Central memory CD4-positive, alpha-beta T cell (primary cell): ENCODE measurements around the gene THNSL1.
A peak's percentile ranks its signal among the peaks of the same experiment; 100 is the strongest.
"Not testable (repeated sequence)": the region's sequence is repeated elsewhere in the genome, so short reads cannot be mapped to it uniquely, and the experiment has no call there.

Source experiments
- DNase-seq: peaks from one replicate; pipeline ENCODE4 v3.0.0; 2022
- total RNA-seq, 3 experiments: gene quantifications; one replicate each; lab custom pipeline; 2026; lab: John Stamatoyannopoulos, UW

The THNSL1 gene, protein sequence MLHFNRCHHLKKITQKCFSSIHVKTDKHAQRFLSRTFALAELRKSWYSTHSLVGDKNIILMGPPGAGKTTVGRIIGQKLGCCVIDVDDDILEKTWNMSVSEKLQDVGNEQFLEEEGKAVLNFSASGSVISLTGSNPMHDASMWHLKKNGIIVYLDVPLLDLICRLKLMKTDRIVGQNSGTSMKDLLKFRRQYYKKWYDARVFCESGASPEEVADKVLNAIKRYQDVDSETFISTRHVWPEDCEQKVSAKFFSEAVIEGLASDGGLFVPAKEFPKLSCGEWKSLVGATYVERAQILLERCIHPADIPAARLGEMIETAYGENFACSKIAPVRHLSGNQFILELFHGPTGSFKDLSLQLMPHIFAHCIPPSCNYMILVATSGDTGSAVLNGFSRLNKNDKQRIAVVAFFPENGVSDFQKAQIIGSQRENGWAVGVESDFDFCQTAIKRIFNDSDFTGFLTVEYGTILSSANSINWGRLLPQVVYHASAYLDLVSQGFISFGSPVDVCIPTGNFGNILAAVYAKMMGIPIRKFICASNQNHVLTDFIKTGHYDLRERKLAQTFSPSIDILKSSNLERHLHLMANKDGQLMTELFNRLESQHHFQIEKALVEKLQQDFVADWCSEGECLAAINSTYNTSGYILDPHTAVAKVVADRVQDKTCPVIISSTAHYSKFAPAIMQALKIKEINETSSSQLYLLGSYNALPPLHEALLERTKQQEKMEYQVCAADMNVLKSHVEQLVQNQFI
- 5.4 to 18.3 (median 9.4) reads per million in 3 experiments for total RNA-seq

DNA sequence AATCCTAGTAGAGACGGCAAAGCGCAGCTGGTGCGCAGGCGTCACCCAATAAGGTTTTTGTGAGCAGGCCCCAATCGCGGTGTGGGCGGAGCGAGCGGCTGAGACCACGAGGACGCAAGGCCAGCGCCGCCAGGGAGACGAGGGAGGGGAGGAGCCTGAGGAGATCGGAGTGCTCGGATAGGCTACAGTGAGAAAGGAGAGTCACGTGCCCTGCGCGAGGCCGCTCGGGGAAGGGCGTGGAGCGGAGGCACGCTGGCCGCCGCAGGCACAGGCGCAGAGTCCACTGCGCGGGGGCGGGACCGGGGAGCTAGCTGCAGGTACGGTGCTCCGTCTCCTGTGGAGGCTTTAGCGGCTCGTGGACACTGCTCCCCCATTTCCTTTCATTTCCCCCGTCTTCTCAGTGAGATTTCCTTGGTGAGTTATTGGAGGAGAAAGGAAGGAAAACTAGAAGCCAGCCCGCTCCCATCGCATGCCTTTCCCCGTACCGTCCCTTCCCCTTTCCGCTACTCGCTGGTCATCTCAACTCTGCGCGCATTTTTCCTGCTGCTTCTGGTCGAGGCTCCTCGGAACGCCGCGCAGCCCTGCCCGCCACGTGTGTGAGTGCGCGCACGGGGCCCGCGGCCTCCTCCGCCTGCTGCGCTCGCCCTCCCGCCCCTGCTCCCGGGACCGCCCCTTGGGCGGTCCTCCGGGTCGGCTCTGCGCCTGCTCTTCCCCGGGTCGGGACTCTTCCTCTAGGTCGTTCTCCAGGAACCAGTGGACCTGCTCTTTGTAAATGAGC, at the start of gene THNSL1:
Gene THNSL1 (plus strand): TSS at position 237 of the 778 bp plus-strand sequence. CDS start 6,612 bp downstream, outside the sequence.
- peak; percentile 97 for DNase-seq

- DNase-seq, result no peak
Observed at GRCh38 chr10:24966962-24967481, 49.4 kb upstream of the THNSL1 start.

GRCh38 chr10:24968349-24968748, 48.1 kb upstream of the THNSL1 start:
- no peak for DNase-seq

DNA sequence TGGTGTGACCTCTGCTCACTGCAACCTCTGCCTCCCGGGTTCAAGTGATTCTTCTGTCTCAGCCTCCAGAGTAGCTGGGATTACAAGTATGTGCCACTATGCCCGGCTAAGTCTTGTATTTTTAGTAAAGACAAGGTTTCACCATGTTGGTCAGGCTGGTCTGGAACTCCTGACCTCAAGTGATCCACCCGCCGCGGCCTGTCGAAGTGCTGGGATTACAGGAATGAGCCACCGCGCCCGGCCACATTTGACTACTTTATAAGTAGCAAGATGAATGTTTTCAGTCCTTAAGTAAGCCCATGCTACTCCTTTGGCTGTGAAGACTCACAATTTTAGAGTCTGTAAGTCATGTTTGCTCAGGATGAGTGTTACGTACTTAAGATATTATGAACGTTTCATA, 47.5 kb upstream of the THNSL1 start:
- DNase-seq, result not testable (repeated sequence)

DNA sequence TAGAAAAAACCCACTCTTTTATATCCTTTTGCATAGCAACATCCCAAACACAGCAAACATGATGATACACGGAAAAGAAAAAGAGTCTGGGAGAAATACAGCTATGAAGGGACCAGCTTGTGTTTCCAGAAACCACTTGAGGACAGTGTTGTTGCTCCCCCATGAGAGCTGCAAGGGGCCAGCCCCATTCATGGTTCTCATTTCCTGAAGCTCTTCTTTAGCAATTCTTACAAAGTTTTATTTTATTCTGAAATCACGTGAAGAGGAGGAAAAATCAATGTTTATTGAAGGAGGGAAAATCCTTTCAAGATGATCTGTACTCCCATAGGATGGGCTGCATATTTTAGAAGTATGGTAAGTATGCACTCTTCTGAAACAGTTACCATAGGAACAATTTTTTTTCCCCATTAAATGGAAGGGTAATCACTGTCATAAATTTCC, 46.6 kb upstream of the THNSL1 start:
- no peak for DNase-seq

DNA sequence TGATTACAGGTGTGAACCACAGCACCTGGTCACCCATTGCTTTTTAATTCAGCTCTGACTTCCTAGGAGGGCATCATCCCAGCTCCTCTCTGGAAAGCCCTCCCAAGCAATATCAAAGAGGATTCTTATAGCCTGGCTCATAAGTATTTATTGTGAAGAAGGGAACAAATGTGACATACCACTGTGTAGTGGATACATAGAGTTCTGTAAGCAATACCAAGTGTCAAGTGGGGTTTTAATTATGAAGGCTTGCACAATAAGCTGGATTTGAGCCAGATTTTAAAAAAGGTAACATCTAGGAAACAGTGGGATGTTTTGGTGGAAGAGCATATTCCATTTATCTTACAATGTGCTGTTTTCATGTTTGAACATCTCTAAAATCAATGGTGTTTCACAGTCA, 45.0 kb upstream of the THNSL1 start:
- DNase-seq, result no peak

DNA sequence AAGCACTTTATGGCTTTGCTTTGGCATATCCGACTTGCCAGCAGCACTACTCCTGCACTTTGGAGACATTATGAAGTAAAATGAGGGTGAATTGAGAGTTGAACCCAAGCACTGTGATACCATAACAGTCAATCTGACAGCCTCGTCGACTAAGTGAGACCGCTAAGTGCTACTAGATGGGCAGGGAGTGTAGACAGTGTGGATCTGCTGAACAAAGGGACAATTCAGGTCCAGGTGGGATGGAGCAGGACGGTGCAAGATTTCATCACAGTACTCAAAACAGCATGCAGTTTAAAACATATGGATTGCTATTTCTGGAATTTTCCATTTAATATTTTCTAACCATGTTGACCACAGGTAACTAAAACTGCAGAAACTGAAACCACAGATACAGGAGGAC, 43.2 kb upstream of the THNSL1 start:
- no peak for DNase-seq

DNA sequence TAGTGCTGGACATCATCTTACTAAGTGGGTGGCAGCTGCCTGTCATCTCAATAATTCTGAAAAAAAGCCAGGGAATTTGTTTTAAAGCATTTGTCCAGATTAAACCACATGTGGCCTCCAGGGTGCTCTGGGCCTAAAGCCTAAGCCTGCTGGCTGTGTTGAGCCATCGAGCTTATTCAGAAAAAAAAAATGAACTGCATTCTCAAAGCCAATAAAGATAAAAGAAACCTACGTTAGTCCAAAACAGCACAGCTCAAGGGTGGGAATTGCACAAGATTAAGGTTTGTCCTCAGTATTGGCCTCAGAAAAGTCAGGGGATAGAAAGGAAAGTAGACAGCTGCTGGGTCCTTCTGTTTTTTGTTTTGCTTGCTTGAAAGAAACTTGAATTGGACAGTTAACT, 41.4 kb upstream of the THNSL1 start:
- no peak for DNase-seq

- no peak for DNase-seq
Observed at GRCh38 chr10:24979685-24980084, 36.7 kb upstream of the THNSL1 start.

DNA sequence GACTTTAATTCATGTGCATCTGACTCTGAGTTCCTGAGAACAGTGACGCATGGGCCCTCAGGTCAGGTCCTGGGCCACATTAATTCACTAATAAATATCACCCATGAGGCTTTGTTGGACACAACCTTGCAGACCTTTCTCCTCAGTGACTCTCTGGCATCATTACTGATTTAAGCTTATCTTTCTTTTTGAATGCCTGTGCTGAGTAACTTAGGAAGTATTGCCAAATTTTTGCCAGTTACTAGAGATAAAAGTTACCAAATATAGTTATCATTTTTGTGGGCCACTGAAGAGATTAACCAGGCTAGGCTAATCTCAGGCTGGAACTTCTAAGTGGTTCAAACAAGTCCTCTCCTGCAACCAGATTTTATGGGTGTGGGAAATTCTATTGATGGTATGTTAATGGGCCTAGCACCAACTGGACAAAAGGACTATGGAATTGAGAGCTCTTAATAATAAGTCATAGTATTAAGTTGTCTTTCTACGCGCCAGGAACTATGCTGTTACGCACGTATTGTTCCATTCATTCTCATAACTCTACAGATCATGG, 35.2 kb upstream of the THNSL1 start:
- no peak for DNase-seq

GRCh38 chr10:24982319-24983112, 33.9 kb upstream of the THNSL1 start:
- no peak for DNase-seq

DNA sequence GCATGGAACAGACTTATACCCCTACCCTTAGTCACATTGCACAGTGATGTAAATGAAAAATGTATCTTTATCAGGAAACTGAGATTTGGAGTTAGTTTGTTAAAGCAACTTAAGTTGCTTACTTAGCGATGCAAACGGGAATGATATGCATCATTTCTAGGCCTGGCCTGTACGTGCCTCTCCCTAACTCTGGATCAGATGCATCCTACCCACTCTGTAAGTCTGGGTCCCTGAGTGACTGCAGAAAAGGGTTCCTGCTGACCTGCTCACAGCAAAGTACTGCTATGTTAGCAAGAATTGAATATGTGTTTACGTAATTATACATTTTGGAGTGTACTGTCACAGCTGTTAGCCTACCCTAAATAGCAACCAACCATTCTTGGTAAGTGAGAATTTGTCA, 33.3 kb upstream of the THNSL1 start:
- no peak for DNase-seq

DNA sequence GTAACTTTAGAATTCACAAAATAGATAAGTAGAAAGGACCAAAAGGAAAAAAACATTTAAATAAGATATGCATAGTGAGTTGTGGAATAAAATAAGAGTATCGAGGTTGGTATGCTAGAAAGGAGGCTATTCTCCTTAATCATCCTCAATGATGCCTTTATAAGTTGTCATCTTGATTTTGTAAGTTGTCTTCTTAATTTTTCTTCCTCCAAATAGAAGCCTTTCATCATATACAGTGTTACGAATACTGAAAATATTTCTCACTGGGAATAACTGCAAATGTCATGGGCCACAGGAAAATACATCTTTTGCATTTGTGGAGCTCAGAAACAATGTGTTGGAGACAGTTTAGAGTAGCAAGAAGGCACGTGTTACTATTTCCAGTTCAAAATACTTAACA, 32.5 kb upstream of the THNSL1 start:
- DNase-seq, result no peak

- no peak for DNase-seq
Observed at GRCh38 chr10:24984906-24985305, 31.5 kb upstream of the THNSL1 start.

GRCh38 chr10:24988831-24989640, 27.4 kb upstream of the THNSL1 start:
- no peak for DNase-seq

- DNase-seq, result no peak
Observed at GRCh38 chr10:24989867-24990266, 26.5 kb upstream of the THNSL1 start.

- no peak for DNase-seq
Observed at GRCh38 chr10:24991298-24991697, 25.1 kb upstream of the THNSL1 start.

- no peak for DNase-seq
Observed at GRCh38 chr10:24992512-24993133, 23.8 kb upstream of the THNSL1 start.

GRCh38 chr10:24993237-24993958, 23.0 kb upstream of the THNSL1 start:
- DNase-seq, result no peak

DNA sequence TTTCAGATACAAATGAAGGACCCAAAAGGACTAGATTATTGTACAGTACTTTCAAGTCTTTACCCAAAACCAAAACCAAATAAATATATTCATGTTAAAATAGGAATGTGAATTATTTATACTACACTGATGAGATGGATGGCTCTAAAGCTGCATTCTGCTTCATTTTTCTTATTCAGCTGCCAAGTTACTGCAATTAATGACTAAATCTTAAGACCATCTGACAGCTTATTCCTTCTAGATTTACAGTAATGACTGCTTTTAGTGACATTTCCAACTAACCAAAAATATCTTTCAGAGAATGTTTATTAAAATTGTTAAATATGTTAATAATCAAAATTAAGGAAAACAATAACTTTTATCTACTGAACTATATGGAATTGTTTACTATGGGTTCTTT, 21.3 kb upstream of the THNSL1 start:
- DNase-seq, result no peak
